Astrocyte (in vitro differentiated cells and primary cell): ENCODE measurements around the gene OR5B2. TPM values are rescaled to one million over a fixed set of nuclear protein-coding genes. Genes with fewer than 3 reads are reported as not detected.

ENCODE experiments used
- DNase-seq: peaks from one replicate; pipeline ENCODE4 v3.0.0-alpha.2; 2010; ENCODE audit warnings: low read depth
- FAIRE-seq: peaks from 2 replicates; lab custom pipeline; 2011; peaks lifted over from hg19 to GRCh38; lab: Jason Lieb, UNC
- H2AFZ ChIP-seq: 2 replicates; pipeline ENCODE4 v1.6.0; 2012; ENCODE audit warnings: low read depth, low read length, inconsistent platforms
- H3K27ac ChIP-seq: 2 replicates; pipeline ENCODE4 v1.5.1; 2011; ENCODE audit warnings: low read depth, low read length, inconsistent platforms
- H3K27me3 ChIP-seq: 2 replicates; pipeline ENCODE4 v1.6.0; 2011; ENCODE audit warnings: low read length, inconsistent platforms; ENCODE audit not compliant: insufficient read depth
- H3K36me3 ChIP-seq: 2 replicates; pipeline ENCODE4 v1.5.1; 2011; ENCODE audit warnings: low read length, inconsistent platforms; ENCODE audit not compliant: insufficient read depth
- H3K4me1 ChIP-seq: 2 replicates; pipeline ENCODE4 v1.5.1; 2011; ENCODE audit warnings: low read length, inconsistent platforms; ENCODE audit not compliant: insufficient read depth
- H3K4me2 ChIP-seq: 2 replicates; pipeline ENCODE4 v1.6.0; 2012; ENCODE audit warnings: low read length, inconsistent platforms
- H3K4me3 ChIP-seq: 2 replicates; pipeline ENCODE4 v1.5.1; 2011; ENCODE audit warnings: low read depth, mild to moderate bottlenecking, low read length, inconsistent platforms; ENCODE audit not compliant: insufficient read depth
- H3K79me2 ChIP-seq: 2 replicates; pipeline ENCODE4 v1.6.0; 2012; ENCODE audit warnings: mild to moderate bottlenecking, low read length, inconsistent platforms; ENCODE audit not compliant: insufficient read depth
- H3K9ac ChIP-seq: 2 replicates; pipeline ENCODE4 v1.6.0; 2012; ENCODE audit warnings: mild to moderate bottlenecking, low read length, inconsistent platforms
- H3K9me3 ChIP-seq: 2 replicates; pipeline ENCODE4 v1.5.1; 2012; ENCODE audit warnings: low read depth, mild to moderate bottlenecking, low read length, inconsistent platforms; ENCODE audit not compliant: insufficient read depth
- H4K20me1 ChIP-seq: 2 replicates; pipeline ENCODE4 v1.6.0; 2012; ENCODE audit warnings: low read length, inconsistent platforms; ENCODE audit not compliant: insufficient read depth
- H3K27ac Mint-ChIP-seq: one replicate; pipeline ENCODE4 v1.8.0; 2021; ENCODE audit warnings: mild to moderate bottlenecking, mixed read lengths; ENCODE audit not compliant: unreplicated experiment
- H3K27me3 Mint-ChIP-seq: one replicate; pipeline ENCODE4 v1.8.0; 2021; ENCODE audit warnings: low read depth, mixed read lengths; ENCODE audit not compliant: unreplicated experiment
- H3K36me3 Mint-ChIP-seq: one replicate; pipeline ENCODE4 v1.8.0; 2021; ENCODE audit warnings: low read depth, mixed read lengths; ENCODE audit not compliant: unreplicated experiment
- H3K4me1 Mint-ChIP-seq: one replicate; pipeline ENCODE4 v1.8.0; 2021; ENCODE audit warnings: low read depth, mixed read lengths; ENCODE audit not compliant: unreplicated experiment
- H3K4me3 Mint-ChIP-seq: one replicate; pipeline ENCODE4 v1.8.0; 2021; ENCODE audit warnings: mild to moderate bottlenecking, moderate library complexity, mixed read lengths; ENCODE audit not compliant: unreplicated experiment
- H3K9me3 Mint-ChIP-seq: one replicate; pipeline ENCODE4 v1.8.0; 2021; ENCODE audit warnings: mild to moderate bottlenecking, mixed read lengths; ENCODE audit not compliant: unreplicated experiment
- CTCF ChIP-seq: IDR thresholded peaks from 2 replicates; pipeline ENCODE4 v1.5.1; 2011; ENCODE audit warnings: low read depth, mild to moderate bottlenecking, inconsistent platforms, low read length, moderate library complexity; ENCODE audit not compliant: insufficient read depth
- EZH2 ChIP-seq: IDR thresholded peaks from 2 replicates; pipeline ENCODE4 v1.6.1; 2012; ENCODE audit warnings: mild to moderate bottlenecking, low read length, inconsistent platforms; ENCODE audit not compliant: insufficient read depth
- total RNA-seq: library from RNA; stranded (reverse); gene quantifications from 2 replicates; pipeline ENCODE4 v1.2.1, GENCODE V29; 2021

Gene OR5B2
- total RNA-seq, 1 donor from 2014 or later: not detected

GRCh38 chr11:58394195-58394594, 33.7 kb downstream of the OR5B2 start:
- Mint-ChIP-seq H3K27ac (peak overlapping the region; percentile 82), H3K4me3 (peak overlapping the region; percentile 8), H3K27me3 (no peaks in the 10 kb centered on the region), H3K36me3 (no peaks in the 10 kb centered on the region), H3K9me3 (peaks cover 12% of the 10 kb centered on the region), H3K4me1 (peaks cover 30% of the 10 kb centered on the region)
- DNase-seq: peak; percentile 80
- Histone ChIP-seq H4K20me1 (no peaks in the 10 kb centered on the region), H3K27ac (peak overlapping the region; percentile 28), H3K36me3 (no peaks in the 10 kb centered on the region), H3K4me1 (peaks cover 10% of the 10 kb centered on the region), H3K27me3 (no peaks in the 10 kb centered on the region), H2AFZ (no peak overlapping the region), H3K4me2 (peak overlapping the region; percentile 33), H3K9ac (no peak overlapping the region), H3K79me2 (no peaks in the 10 kb centered on the region), H3K4me3 (no peak overlapping the region), H3K9me3 (peaks cover 4% of the 10 kb centered on the region)
- TF ChIP-seq EZH2 (no peak), CTCF (no peak)
- peak; percentile 50 for FAIRE-seq

GRCh38 chr11:58392746-58393145, 35.2 kb downstream of the OR5B2 start:
- Histone ChIP-seq H3K4me2 (peak overlapping the region; percentile 39), H3K4me3 (no peak overlapping the region), H3K27ac (peak overlapping the region; percentile 7), H3K4me1 (peaks cover 10% of the 10 kb centered on the region), H3K9ac (no peak overlapping the region), H3K79me2 (no peaks in the 10 kb centered on the region), H3K27me3 (no peaks in the 10 kb centered on the region), H2AFZ (no peak overlapping the region), H3K36me3 (no peaks in the 10 kb centered on the region), H3K9me3 (peaks cover 4% of the 10 kb centered on the region), H4K20me1 (no peaks in the 10 kb centered on the region)
- Mint-ChIP-seq H3K27me3 (no peaks in the 10 kb centered on the region), H3K4me3 (no peak overlapping the region), H3K9me3 (peaks cover 12% of the 10 kb centered on the region), H3K4me1 (peaks cover 30% of the 10 kb centered on the region), H3K27ac (no peak overlapping the region), H3K36me3 (no peaks in the 10 kb centered on the region)
- DNase-seq (no peak), FAIRE-seq (no peak)
- TF ChIP-seq CTCF: no peak
- no peak for TF ChIP-seq EZH2

GRCh38 chr11:58391879-58392278, 36.0 kb downstream of the OR5B2 start:
- Mint-ChIP-seq H3K27me3 (no peaks in the 10 kb centered on the region), H3K27ac (no peak overlapping the region), H3K4me3 (no peak overlapping the region), H3K36me3 (no peaks in the 10 kb centered on the region), H3K4me1 (peaks cover 30% of the 10 kb centered on the region), H3K9me3 (peaks cover 12% of the 10 kb centered on the region)
- DNase-seq: peak; percentile 12
- FAIRE-seq: no peak
- no peaks in the 10 kb centered on the region for H4K20me1 ChIP-seq
- no peaks in the 10 kb centered on the region for H3K79me2 ChIP-seq
- no peak overlapping the region for H2AFZ ChIP-seq
- H3K9me3 ChIP-seq: peaks cover 4% of the 10 kb centered on the region
- TF ChIP-seq EZH2 (no peak), CTCF (no peak)
- H3K9ac ChIP-seq: no peak overlapping the region
- no peak overlapping the region for H3K4me3 ChIP-seq
- H3K36me3 ChIP-seq: no peaks in the 10 kb centered on the region
- H3K27me3 ChIP-seq: no peaks in the 10 kb centered on the region
- H3K4me2 ChIP-seq: no peak overlapping the region
- H3K4me1 ChIP-seq: peaks cover 10% of the 10 kb centered on the region
- H3K27ac ChIP-seq: no peak overlapping the region
